ENCODE measurements around the gene TTLL7. TPM values are rescaled to one million over a fixed set of nuclear protein-coding genes. Genes with fewer than 3 reads are reported as not detected.
A peak's percentile ranks its signal among the peaks of the same experiment; 100 is the strongest.

TTLL7 gene
- total RNA-seq, 1 donor from 2014 or later, result not detected

GRCh38 chr1:83934550-83934949, 64.4 kb downstream of the TTLL7 start:
- intact Hi-C loops (cut with micrococcal nuclease), result no loop called here
- H3K4me3 Mint-ChIP-seq, result no peak overlapping the region
- no peaks in the 10 kb centered on the region for H3K9me3 Mint-ChIP-seq
- no peaks in the 10 kb centered on the region for H3K4me1 Mint-ChIP-seq
- H3K27ac Mint-ChIP-seq, result no peak overlapping the region
- H3K27me3 Mint-ChIP-seq, result no peaks in the 10 kb centered on the region
- DNase-seq, result no peak
- CTCF ChIA-PET, result interaction anchor here (1.0 to 6.0 kb wide), 3 partner anchors 29 to 819 kb away, joined by 4 to 46 read pairs (median 5); no protein-coding TSS in a partner anchor
- POLR2A ChIA-PET, result no interaction called here
- ATAC-seq (ENCODE audit: low read depth), result no peak
- H3K36me3 Mint-ChIP-seq (ENCODE audit: low read depth), result no peaks in the 10 kb centered on the region
- TF ChIP-seq, protein P1, sequence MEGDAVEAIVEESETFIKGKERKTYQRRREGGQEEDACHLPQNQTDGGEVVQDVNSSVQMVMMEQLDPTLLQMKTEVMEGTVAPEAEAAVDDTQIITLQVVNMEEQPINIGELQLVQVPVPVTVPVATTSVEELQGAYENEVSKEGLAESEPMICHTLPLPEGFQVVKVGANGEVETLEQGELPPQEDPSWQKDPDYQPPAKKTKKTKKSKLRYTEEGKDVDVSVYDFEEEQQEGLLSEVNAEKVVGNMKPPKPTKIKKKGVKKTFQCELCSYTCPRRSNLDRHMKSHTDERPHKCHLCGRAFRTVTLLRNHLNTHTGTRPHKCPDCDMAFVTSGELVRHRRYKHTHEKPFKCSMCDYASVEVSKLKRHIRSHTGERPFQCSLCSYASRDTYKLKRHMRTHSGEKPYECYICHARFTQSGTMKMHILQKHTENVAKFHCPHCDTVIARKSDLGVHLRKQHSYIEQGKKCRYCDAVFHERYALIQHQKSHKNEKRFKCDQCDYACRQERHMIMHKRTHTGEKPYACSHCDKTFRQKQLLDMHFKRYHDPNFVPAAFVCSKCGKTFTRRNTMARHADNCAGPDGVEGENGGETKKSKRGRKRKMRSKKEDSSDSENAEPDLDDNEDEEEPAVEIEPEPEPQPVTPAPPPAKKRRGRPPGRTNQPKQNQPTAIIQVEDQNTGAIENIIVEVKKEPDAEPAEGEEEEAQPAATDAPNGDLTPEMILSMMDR (IDR thresholded peaks at IDR 0.05), result no peak

GRCh38 chr1:83932693-83933092, 66.2 kb downstream of the TTLL7 start:
- ChIA-PET CTCF (interaction anchor here (1.2 to 6.0 kb wide), 6 partner anchors 9 to 839 kb away, joined by 4 to 46 read pairs (median 6); no protein-coding TSS in a partner anchor), POLR2A (interaction anchor here (1.1 kb wide), 1 partner anchor 505 kb away, joined by 3 read pairs; no protein-coding TSS in a partner anchor)
- Mint-ChIP-seq H3K36me3 (ENCODE audit: low read depth) (no peaks in the 10 kb centered on the region), H3K4me1 (no peaks in the 10 kb centered on the region), H3K27ac (no peak overlapping the region), H3K27me3 (no peaks in the 10 kb centered on the region), H3K4me3 (no peak overlapping the region), H3K9me3 (no peaks in the 10 kb centered on the region)
- ATAC-seq (ENCODE audit: low read depth) (no peak), DNase-seq (no peak)
- intact Hi-C loops (cut with micrococcal nuclease), result loop anchor here (2.0 kb wide), 1 partner anchor 1004 kb away; no protein-coding TSS in a partner anchor
- TF ChIP-seq, protein P1 (IDR thresholded peaks at IDR 0.05), result no peak

DNA sequence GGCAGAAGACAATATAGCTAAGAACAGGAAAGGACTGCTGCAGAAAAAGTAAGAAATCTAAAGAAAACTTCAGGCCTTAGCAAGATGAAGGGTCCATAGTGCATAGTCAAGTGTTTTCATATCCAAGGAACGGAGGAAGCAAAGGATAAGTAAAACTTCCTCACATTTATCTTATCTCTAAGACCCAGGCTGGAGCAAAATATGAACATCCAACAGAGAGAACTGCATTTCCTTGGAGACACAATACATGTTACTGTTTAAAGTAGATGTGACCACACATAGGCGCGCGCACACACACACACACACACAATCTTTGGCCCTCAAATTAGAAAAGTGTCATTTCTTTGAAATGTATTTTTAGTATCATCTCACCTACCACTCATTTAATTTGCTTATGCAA, 66.7 kb downstream of the TTLL7 start:
- intact Hi-C loops (cut with micrococcal nuclease), result loop anchor here (2.0 kb wide), 1 partner anchor 1005 kb away; no protein-coding TSS in a partner anchor
- POLR2A ChIA-PET, result interaction anchor here (1.1 kb wide), 1 partner anchor 505 kb away, joined by 3 read pairs; no protein-coding TSS in a partner anchor
- no peak for ATAC-seq (ENCODE audit: low read depth)

DNA sequence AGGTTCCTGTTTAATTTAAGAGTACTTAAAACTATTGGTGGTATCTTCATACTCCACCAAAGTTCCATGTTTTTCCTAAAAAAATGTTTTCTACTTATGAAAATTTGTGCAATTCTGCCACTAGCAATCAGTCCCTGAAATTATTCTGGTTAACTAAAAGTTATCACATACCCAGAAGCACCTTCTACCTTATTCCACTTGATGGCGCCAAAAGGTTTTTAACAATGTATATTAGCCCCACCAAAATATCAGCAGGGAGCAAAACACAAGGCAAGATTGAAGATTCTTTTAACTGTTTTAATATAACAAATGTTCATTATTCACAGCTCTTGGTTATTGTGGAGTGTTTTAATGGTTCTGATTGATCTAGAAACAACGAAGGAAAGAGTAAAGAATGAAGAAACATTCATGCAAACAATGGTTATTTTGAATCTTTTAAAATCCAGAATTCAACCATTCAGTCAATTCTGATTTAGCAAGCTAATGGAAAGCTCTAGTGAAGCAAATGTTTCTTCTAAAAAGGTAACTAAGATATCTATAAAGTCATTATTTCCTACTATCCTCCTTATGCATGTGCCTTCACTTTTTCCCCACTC, 67.2 kb downstream of the TTLL7 start:
- DNase-seq (no peak), ATAC-seq (ENCODE audit: low read depth) (peak; percentile 61)
- intact Hi-C loops (cut with micrococcal nuclease), result loop anchor here (1.0 to 2.0 kb wide), 6 partner anchors 192 to 1005 kb away; no protein-coding TSS in a partner anchor
- POLR2A ChIA-PET, result interaction anchor here (1.1 kb wide), 1 partner anchor 506 kb away, joined by 3 read pairs; no protein-coding TSS in a partner anchor
- H3K9me3 Mint-ChIP-seq, result no peaks in the 10 kb centered on the region
- H3K27ac Mint-ChIP-seq, result no peak overlapping the region
- H3K4me1 Mint-ChIP-seq, result no peaks in the 10 kb centered on the region
- TF ChIP-seq, protein P1 (IDR thresholded peaks at IDR 0.05), result no peak
- no peaks in the 10 kb centered on the region for H3K36me3 Mint-ChIP-seq (ENCODE audit: low read depth)
- CTCF ChIA-PET, result interaction anchor here (0.7 to 6.0 kb wide), 9 partner anchors 10 to 840 kb away, joined by 3 to 46 read pairs (median 4); no protein-coding TSS in a partner anchor
- no peaks in the 10 kb centered on the region for H3K27me3 Mint-ChIP-seq
- no peak overlapping the region for H3K4me3 Mint-ChIP-seq

More for the DNA sequence above, 66.7 kb downstream of the TTLL7 start:
- CTCF ChIA-PET, result interaction anchor here (0.7 to 6.0 kb wide), 9 partner anchors 10 to 840 kb away, joined by 3 to 46 read pairs (median 4); no protein-coding TSS in a partner anchor
- Mint-ChIP-seq H3K27me3 (no peaks in the 10 kb centered on the region), H3K27ac (no peak overlapping the region), H3K4me3 (no peak overlapping the region), H3K36me3 (ENCODE audit: low read depth) (no peaks in the 10 kb centered on the region), H3K9me3 (no peaks in the 10 kb centered on the region), H3K4me1 (no peaks in the 10 kb centered on the region)
- TF ChIP-seq, protein P1 (IDR thresholded peaks at IDR 0.05), result no peak
- DNase-seq, result no peak

DNA sequence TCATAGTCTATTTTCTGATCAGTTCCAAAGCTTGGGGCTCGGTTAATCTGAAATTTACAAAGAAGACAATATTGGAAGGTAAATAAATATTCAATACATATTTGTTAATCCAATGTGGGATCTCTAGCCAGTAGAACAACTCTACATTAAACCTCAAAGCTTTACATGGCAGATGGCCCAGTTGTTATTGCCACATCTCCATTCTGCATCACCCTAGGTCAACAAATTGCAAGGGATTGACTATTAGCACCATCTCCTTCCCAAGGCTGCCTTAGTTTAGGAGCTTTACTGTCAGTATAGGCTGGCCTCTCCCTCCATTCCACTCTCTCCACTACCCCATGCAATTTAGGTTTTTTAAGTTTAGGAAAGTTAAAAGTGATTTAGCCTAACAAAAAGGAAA, 69.7 kb downstream of the TTLL7 start:
- H3K27me3 Mint-ChIP-seq, result peaks cover 3% of the 10 kb centered on the region
- no peak for DNase-seq
- intact Hi-C loops (cut with micrococcal nuclease), result no loop called here
- no peak overlapping the region for H3K27ac Mint-ChIP-seq
- H3K4me1 Mint-ChIP-seq, result no peaks in the 10 kb centered on the region
- no peak overlapping the region for H3K4me3 Mint-ChIP-seq
- no peaks in the 10 kb centered on the region for H3K9me3 Mint-ChIP-seq
- ChIA-PET POLR2A (no interaction called here), CTCF (interaction anchor here (1.3 to 6.0 kb wide), 2 partner anchors 190 to 193 kb away, joined by 3 to 46 read pairs; no protein-coding TSS in a partner anchor)
- TF ChIP-seq, protein P1 (IDR thresholded peaks at IDR 0.05), result no peak
- no peak for ATAC-seq (ENCODE audit: low read depth)
- H3K36me3 Mint-ChIP-seq (ENCODE audit: low read depth), result no peaks in the 10 kb centered on the region

Measured in activated B cell treated with CpG ODN at 0.5 μM for 24 hours (primary cell).